Smooth muscle cell (in vitro differentiated cells): Measurements from ENCODE around the gene AKAP8L. TPM values are rescaled to one million over a fixed set of nuclear protein-coding genes. Genes with fewer than 3 reads are reported as not detected.

Source experiments
- DNase-seq: peaks from one replicate; lab custom pipeline; 2025; ENCODE audit not compliant: unreplicated experiment; lab: John Stamatoyannopoulos, UW
- H2AFZ ChIP-seq: fragments of 200-600 bp; sonication (generic); 2 replicates; pipeline ENCODE4 v1.6.0; 2016; ENCODE audit warnings: antibody characterized with exemption, low read depth, mild to moderate bottlenecking
- H3F3A ChIP-seq: fragments of 200-600 bp; sonication (generic); 2 replicates; pipeline ENCODE4 v1.6.0; 2017; ENCODE audit warnings: antibody characterized with exemption, low read depth
- H3K27ac ChIP-seq: fragments of 200-600 bp; sonication (generic); 2 replicates; pipeline ENCODE4 v1.5.1; 2016; ENCODE audit warnings: low read depth, mild to moderate bottlenecking
- H3K27me3 ChIP-seq: fragments of 200-600 bp; sonication (generic); 2 replicates; pipeline ENCODE4 v1.6.1; 2016; ENCODE audit warnings: low read depth, mild to moderate bottlenecking
- H3K36me3 ChIP-seq: fragments of 200-600 bp; sonication (generic); 2 replicates; pipeline ENCODE4 v1.5.1; 2016; ENCODE audit warnings: low read depth
- H3K4me1 ChIP-seq: fragments of 200-600 bp; sonication (generic); 2 replicates; pipeline ENCODE4 v1.5.1; 2016; ENCODE audit warnings: low read depth
- H3K4me2 ChIP-seq: fragments of 200-600 bp; sonication (generic); 2 replicates; pipeline ENCODE4 v1.6.0; 2016; ENCODE audit warnings: mild to moderate bottlenecking
- H3K4me3 ChIP-seq: fragments of 200-600 bp; sonication (generic); 2 replicates; pipeline ENCODE4 v1.5.1; 2016; ENCODE audit warnings: mild to moderate bottlenecking
- H3K79me2 ChIP-seq: fragments of 200-600 bp; sonication (generic); 2 replicates; pipeline ENCODE4 v1.6.0; 2016; ENCODE audit warnings: low read depth, mild to moderate bottlenecking
- H3K9ac ChIP-seq: fragments of 200-600 bp; sonication (generic); 2 replicates; pipeline ENCODE4 v1.6.0; 2016; ENCODE audit warnings: low read depth
- H3K9me3 ChIP-seq: fragments of 200-600 bp; sonication (generic); replicated peaks from 2 replicates; pipeline ENCODE4 v1.5.1; 2016; ENCODE audit warnings: low read depth
- H4K20me1 ChIP-seq: fragments of 200-600 bp; sonication (generic); 2 replicates; pipeline ENCODE4 v1.6.0; 2016; ENCODE audit warnings: low read depth
- WGBS: methylation state at CpG from one replicate; pipeline ENCODE4 v1.1.7; 2016; ENCODE audit warnings: low lambda C conversion rate; 5-methylcytosine and 5-hydroxymethylcytosine counted together
- polyA plus RNA-seq: library from polyadenylated mRNA; unstranded; fragments of >200 nt; fragmentation: Nextera tagmentation; extraction: Ambion mirVana; gene quantifications from 2 replicates; pipeline ENCODE4 v1.2.1, GENCODE V29; 2016
- total RNA-seq: library from RNA; depleted of rRNA; stranded (reverse); fragments of >200 nt; gene quantifications from 2 replicates; pipeline ENCODE4 v1.2.3, GENCODE V29; 2014
- TF ChIP-seq, protein P1 (sequence below): fragments of 200-600 bp; sonication (generic); IDR thresholded peaks from 2 replicates; pipeline ENCODE4 v1.5.1; 2017; ENCODE audit warnings: borderline replicate concordance, mild to moderate bottlenecking, antibody characterized with exemption; ENCODE audit not compliant: insufficient read depth, poor library complexity, severe bottlenecking

The AKAP8L gene
- total and polyA plus RNA-seq, 2 experiments from 2014 or later: 61.9 to 105 TPM

DNA sequence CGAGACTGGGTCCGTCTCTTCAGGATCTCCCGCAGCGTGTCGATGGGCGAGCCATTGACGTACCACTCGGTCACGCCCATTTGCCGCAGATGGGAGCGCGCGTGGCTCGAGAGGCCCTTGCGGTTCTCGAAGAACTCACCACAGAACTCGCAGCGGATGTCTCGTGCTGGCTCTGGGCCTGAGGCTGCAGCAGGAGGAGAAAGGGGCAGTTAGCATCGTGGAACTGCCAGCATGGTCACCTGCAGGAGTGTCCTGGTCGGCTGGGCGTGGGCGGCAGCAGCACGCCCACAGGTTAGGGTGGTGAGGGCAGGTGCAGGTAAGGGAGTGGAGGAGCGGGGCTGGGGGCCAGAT lies 8.5 kb upstream of the AKAP8L start:
- H3K4me1 ChIP-seq: peaks cover 9% of the 10 kb centered on the region
- peaks cover 14% of the 10 kb centered on the region for H3K36me3 ChIP-seq
- no peaks in the 10 kb centered on the region for H3F3A ChIP-seq
- no peaks in the 10 kb centered on the region for H3K9me3 ChIP-seq
- H3K9ac ChIP-seq: no peak overlapping the region
- no peak overlapping the region for H3K4me2 ChIP-seq
- H2AFZ ChIP-seq: no peak overlapping the region
- H3K4me3 ChIP-seq: no peak overlapping the region
- no peaks in the 10 kb centered on the region for H3K27me3 ChIP-seq
- WGBS: 97% methylated on average over 25 of the region's 25 CpGs
- no peak for DNase-seq
- peaks cover 37% of the 10 kb centered on the region for H3K79me2 ChIP-seq
- TF ChIP-seq, protein P1, sequence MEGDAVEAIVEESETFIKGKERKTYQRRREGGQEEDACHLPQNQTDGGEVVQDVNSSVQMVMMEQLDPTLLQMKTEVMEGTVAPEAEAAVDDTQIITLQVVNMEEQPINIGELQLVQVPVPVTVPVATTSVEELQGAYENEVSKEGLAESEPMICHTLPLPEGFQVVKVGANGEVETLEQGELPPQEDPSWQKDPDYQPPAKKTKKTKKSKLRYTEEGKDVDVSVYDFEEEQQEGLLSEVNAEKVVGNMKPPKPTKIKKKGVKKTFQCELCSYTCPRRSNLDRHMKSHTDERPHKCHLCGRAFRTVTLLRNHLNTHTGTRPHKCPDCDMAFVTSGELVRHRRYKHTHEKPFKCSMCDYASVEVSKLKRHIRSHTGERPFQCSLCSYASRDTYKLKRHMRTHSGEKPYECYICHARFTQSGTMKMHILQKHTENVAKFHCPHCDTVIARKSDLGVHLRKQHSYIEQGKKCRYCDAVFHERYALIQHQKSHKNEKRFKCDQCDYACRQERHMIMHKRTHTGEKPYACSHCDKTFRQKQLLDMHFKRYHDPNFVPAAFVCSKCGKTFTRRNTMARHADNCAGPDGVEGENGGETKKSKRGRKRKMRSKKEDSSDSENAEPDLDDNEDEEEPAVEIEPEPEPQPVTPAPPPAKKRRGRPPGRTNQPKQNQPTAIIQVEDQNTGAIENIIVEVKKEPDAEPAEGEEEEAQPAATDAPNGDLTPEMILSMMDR: no peak
- H3K27ac ChIP-seq: no peak overlapping the region
- peaks cover 45% of the 10 kb centered on the region for H4K20me1 ChIP-seq

DNA sequence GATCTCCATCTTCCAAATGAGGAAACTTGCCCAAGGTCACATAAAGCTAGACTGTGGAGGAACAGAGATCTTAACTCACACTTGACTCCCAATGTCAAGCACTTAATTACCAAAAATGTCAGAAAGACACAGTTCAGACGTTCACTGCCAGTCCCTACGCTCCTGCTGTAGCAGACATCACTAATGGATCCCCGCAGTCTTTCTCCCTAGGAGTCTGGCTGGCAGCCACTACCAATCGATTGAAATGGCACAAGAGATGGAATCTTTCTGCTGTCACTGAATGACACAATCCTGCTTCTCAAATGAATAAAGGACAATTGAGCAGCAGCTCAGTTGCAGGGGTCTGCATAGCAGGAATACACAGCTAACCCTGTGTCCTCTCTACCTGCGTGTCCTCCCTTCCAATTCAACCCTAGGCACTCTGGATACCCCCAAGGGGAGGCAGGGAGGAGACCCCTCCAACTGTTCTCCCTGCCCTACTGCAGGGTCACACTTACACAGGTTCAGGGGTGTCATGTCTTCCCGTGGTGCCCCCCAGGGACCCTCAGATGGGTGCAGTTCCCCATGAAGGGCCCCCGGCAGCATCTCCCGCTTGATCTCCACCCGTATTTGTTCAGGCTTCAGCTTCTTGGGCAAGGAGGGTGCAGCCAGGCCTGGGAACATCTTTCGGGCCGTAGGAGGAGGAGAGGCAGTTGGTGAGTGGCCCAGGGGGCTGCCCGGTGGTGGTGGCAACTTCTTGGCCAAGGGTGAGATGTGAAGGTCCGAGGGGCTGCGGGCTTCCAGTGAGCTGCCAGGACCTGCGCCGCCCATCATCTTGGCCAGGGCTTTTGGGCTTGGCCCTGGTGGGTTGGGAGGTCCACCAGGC lies 7.9 kb upstream of the AKAP8L start:
- WGBS: 91% methylated on average over 16 of the region's 16 CpGs

DNA sequence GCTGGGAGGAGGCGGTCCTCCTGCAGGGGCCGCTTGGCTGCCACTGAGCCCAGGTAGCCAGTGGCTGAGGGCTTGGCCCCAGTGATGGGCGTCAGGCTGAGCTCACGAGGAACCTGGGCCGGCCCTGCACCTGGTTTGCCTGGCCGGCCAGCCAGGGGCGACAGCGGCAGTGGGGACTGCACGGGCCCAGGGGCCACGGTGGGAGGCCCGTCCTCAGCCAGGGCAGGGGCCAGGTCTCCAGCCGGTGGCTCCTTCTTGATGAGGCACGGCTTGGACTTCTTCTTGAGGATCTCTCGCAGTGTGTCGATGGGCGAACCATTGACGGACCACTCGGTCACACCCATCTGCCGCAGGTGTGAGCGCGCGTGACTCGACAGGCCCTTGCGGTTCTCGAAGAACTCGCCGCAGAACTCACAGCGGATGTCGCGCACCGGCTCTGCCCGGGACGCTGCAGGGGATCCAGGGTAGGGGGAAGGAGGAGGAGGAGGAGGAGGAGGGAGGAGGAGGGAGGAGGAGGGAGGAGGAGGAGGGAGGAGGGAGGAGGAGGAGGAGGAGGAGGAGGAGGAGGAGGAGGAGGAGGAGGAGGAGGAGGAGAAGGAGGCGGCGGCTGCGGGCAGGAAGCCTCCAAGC lies 6.6 kb upstream of the AKAP8L start:
- no peak overlapping the region for H3K4me2 ChIP-seq
- H3K36me3 ChIP-seq: peaks cover 14% of the 10 kb centered on the region
- H4K20me1 ChIP-seq: peaks cover 31% of the 10 kb centered on the region
- H3K27me3 ChIP-seq: no peaks in the 10 kb centered on the region
- H3F3A ChIP-seq: peaks cover 3% of the 10 kb centered on the region
- no peak overlapping the region for H3K9ac ChIP-seq
- peaks cover 19% of the 10 kb centered on the region for H3K79me2 ChIP-seq
- no peak for DNase-seq
- no peaks in the 10 kb centered on the region for H3K4me1 ChIP-seq
- no peak overlapping the region for H3K27ac ChIP-seq
- H2AFZ ChIP-seq: no peak overlapping the region
- no peak overlapping the region for H3K4me3 ChIP-seq
- no peaks in the 10 kb centered on the region for H3K9me3 ChIP-seq
- TF ChIP-seq, protein P1: no peak
- WGBS: 98% methylated on average over 33 of the region's 36 CpGs

More for the DNA sequence above, 7.9 kb upstream of the AKAP8L start:
- H3K79me2 ChIP-seq: peaks cover 31% of the 10 kb centered on the region
- TF ChIP-seq, protein P1: no peak
- peaks cover 43% of the 10 kb centered on the region for H4K20me1 ChIP-seq
- peaks cover 9% of the 10 kb centered on the region for H3K4me1 ChIP-seq
- no peak overlapping the region for H2AFZ ChIP-seq
- H3F3A ChIP-seq: no peaks in the 10 kb centered on the region
- H3K9ac ChIP-seq: no peak overlapping the region
- H3K36me3 ChIP-seq: peaks cover 14% of the 10 kb centered on the region
- H3K4me3 ChIP-seq: no peak overlapping the region
- H3K9me3 ChIP-seq: no peaks in the 10 kb centered on the region
- no peak for DNase-seq
- H3K4me2 ChIP-seq: no peak overlapping the region
- no peak overlapping the region for H3K27ac ChIP-seq
- H3K27me3 ChIP-seq: no peaks in the 10 kb centered on the region
